GM21528 (cell line): Measurements from ENCODE around the gene FAM3B.
"Not testable (repeated sequence)": the region's sequence is repeated elsewhere in the genome, so short reads cannot be mapped to it uniquely, and the experiment has no call there.

Source experiments
- ATAC-seq: cut with Tn5 transposase; IDR thresholded peaks from one replicate; pipeline ENCODE4 v1.9.1; 2021; ENCODE audit warnings: mild to moderate bottlenecking, moderate library complexity; ENCODE audit not compliant: unreplicated experiment, low FRiP score

Gene FAM3B

DNA sequence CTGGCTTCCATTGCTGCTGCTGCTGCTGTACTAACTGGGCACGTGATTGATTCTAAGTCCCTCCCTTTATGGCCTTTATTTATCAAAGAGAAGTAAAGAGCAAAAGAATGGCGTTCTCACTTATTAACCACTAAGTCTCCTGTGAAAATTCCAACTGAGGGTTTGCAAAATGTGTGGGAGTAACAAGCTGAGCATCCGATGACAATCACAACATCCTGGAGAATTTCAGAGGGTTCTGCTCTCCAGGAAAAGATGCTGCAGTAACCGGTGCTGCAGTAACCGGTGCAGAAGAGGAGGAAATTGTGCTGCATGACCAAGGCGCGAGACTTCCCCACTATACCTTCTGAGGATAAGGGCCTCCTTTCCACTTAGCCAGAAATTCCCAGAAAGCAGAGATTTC, 32.5 kb downstream of the FAM3B start:
- no peak for ATAC-seq

DNA sequence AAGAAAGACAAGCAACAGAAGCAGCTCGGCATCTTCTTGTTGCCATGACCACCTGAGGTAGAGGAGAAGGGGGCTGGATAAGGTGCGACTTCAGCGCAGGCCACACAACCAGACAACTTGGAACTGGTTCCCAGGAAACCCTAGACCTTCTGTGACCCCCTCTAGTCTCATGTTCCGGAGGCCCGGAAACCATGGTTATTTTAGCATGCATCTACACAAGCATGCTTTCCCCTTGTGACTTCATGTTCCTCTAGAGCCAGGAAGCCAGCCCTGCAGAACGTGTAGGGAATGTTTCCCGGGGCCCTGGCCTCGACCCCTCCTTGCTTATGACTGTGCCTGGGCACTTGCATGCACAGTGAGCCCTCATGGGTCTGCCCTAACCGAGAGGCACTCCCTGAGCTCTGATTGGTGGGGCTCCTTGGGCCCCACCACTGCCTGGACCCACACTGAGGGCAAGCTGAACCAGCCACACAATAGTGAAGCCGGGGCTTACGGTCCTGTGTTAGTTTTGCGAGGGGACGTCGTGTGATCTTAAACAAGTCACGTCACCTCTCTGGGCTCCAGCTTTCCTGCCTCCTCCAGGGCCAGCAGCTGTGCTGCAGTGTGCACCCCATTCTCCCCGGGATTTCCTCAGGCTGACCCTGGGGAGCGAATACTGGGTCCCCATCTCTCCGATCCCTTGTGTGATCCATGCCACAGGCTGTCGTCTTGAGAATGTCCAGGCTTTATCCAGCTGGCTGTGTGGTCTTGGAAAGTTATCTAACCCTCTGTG, 33.2 kb downstream of the FAM3B start:
- ATAC-seq, result no peak

DNA sequence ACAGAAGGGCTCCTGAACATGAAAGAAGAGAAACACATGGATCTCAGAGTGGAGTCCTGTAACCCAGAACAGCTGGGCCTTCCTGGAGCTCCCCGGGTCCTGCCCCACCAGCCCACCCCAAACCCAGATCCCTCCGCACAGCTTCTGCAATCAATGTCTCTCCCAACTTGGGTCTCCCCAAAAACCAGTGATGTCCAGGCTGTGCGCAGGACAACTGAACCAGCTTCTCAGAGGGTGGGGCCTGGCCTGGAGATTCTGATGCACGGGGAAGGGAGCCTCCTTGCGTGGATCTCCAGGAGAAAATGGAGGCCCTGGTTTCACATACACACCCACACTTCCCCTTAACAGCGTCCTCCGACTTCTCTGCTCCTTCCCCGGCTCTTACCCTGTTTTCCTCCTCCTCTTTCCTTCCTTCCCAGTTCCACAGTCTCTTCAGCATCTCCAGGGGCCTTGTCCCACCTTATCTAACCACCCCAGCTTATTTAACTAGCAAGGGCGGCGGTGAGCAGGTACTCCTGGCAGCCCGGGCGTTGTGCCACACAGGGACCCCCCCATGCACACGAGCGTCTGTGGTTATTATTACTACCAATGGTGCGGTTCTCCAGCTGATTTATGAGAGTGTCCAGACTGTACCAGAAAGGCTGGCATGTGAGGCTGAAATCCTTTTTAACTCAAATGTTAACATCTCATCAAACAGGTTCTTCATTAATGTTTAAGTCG, 34.0 kb downstream of the FAM3B start:
- no peak for ATAC-seq

DNA sequence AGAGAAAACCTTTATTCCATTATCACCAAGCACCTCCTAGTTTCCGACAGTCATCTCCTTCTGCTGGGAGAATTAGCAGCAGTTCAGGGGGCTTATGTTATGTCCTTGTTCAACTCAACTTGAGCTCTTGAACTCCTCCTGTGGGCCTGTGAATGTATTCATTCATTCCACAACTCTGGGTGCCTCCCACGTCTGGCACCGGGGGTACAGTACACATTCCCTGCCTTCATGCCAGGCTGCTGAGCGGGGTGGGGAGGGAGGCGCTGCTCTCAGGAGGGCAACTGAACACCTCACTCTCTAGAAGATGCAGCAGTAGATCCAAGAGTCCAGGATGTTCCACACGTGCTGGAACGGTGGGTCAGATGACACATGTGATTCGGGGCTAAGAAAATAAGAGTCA, 40.9 kb downstream of the FAM3B start:
- no peak for ATAC-seq

DNA sequence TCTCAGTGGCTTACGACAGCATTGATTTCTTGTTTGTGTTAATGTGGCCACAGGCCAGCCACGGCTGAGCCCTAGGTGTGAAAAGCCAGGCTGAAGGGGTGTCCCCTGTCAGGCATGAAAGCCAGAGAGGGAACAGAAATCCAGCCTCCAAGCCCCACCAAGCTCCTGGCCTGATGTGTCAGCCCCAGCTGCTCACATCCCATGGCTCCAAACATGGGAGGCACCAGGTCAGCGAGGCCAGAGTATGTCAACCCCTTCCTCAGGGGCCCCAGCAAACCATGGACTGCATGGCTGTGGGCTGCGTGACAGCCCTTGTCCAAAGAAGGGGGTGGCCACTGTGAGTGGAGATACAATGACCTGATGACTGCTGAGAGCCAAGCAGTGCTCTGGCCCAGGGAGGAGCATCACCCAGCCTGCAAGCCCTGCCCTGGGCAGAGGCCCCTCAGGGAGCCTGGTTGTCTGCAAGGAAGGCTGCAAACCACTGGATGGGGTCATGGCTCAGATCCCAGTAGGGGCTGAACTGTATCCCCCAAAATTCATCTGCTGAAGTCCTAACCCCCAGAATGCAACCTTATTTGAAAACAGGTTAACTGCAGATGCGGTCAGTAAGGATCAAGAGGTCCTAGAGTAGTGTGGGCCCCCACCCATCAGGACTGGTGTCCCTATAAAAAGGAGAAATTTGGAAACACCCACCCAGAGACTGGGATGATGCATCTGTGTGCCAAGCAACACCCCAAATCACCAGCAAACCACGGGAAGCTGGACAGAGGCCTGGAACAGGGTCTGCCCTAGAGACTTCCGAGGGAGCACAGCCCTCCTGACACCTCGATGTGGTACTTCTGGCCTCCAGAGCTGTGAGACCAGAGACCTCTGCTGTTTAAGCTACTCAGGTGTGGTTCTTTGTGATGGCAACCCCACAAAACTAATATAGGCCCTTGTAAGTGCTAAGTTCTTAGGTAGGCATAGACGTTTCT, 41.9 kb downstream of the FAM3B start:
- no peak for ATAC-seq

DNA sequence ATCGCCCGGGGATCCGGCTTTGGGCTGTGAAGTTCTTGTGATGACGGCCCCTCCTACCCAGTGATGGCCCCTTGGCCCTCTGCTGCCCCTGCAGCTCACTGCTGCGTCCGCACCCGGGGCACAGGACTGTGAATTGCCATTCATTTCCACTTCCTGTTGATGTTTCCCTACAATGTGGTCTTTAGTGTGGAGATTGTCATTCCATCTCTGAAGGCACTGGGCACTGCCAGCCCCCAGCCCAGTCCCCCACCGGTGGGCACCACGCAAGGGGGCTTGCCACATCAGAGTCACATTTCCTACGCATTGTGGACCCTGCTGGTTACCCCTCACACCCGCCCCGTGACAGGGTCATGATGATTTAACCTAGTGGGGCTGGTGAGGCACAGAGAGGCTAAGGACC, 42.7 kb downstream of the FAM3B start:
- no peak for ATAC-seq

DNA sequence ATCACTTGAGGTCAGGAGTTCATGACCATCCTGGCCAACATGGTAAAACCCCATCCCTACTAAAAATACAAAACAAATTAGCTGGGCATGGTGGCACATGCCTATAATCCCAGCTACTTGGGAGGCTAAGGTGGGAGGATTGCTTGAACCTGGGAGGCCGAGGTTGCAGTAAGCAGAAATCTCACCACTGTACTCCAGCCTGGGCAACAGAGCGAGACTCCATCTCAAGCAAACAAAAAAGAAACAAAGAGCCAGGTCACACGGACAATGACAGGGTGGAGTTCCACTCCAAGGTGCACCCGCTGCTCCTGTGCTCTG, 43.1 kb downstream of the FAM3B start:
- ATAC-seq, result not testable (repeated sequence)

DNA sequence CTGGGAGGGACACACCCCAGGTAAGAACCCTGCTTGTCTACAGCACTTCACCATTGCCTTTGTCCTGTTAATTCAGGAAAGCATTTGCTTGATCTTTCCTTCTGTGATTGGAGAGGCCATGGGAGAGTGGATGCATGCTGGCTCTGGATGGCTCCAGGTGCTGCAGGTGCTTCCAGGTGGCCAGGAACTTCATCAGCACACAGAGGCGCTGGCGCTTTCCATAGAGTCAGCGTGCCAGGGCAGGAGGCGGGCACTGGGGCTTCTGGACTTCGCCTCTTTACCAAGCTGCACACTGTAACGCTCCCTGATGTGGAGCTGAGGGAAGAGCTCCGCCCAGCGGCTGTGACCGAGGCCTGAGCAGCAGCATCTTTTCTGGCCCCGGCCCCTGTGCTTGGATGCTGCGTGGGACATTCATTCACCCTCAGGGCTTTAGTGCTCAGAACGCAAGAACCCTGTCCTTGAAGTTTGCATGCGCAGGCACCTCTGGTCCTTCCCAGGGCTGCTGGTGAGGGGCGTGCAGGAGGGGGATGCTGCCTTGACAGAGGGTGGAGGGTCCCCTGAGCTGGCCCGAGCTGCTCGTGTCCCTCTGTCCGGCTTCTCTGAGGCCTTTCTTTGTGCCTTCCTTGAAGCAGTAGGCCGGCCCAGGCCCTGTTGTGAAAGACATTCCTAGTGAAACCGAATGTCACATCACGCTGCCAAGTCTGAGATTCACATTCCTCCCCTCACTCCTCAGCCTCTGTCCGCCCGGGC, 43.6 kb downstream of the FAM3B start:
- no peak for ATAC-seq

DNA sequence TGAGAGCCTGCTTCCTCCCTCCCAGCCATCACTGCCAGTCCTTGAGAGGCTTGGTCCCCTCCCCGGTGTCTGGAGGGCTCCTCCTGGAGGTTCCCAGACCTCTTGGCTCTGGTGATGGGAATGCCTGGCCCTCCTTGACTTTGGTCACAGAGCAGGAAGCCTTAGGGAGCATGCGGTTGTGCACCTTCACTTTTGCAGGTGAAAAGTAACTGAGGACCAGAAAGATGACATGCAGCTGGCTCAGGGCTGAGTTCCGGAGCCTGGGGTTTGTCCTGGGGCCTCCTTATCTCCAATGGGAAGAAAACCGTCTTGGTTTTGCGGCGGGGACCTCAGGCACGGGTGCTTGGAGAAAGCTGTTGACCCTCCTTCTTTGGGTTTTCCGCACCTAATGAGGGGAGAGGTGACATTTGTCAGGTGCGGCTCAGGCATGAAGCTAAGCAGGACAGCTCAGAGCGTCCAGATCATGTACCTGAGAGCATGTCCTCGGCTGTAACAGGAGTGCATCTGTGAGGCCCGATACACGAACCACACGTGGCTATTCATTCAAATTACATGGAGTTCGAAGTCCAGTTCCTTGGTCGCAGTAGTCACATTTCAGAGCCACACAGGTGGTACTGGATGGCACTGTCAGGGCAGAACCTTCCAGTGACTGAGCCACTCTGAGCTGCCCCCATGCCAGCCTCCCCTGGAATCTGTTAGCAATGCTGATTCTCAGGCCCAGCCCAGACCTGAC, 44.6 kb downstream of the FAM3B start:
- no peak for ATAC-seq

DNA sequence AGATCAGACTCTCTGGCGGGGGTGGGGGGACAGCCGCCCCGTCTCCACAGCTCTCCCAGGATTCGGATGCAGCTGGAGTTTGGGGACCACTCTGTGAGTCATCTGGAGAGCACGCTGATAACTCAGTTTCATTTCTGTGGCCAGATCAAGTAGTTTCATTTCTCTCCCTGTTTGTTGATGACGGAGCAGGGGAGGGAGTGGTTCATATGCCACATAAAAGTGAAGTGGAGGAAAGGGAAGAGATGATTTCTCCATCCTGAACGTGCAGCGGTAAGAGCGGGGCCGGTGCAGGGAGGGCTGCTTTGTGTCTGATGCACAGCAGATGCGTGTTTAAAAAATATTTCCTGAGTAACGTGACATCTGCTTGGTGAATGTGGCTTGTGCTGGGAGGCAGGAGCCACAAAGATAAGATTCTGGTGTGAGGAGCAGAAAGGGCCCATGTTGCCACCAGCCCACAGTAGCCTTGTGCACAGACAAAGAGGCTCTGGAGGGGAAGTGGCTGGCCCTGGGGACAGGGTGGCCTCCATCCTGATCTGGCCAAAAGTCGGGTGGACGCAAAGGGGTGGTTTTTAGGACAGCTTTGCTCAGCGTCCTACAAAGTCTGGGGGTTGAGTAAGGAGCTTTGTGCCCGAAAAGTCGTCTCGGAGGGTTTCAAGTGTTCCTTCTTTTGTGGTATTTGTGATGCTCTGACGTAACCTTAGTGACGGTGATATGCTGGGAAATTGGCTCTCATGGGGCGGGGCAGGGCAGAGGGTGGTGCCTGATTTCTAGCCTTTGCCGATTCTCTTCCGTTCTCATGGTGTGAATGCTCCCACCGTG, 45.4 kb downstream of the FAM3B start, which contains the start of gene MX2:
Gene MX2 (plus strand): TSS at position 242 of the 819 bp plus-strand sequence. CDS start 14,880 bp downstream, outside the sequence.
- peak; percentile 64 for ATAC-seq

DNA sequence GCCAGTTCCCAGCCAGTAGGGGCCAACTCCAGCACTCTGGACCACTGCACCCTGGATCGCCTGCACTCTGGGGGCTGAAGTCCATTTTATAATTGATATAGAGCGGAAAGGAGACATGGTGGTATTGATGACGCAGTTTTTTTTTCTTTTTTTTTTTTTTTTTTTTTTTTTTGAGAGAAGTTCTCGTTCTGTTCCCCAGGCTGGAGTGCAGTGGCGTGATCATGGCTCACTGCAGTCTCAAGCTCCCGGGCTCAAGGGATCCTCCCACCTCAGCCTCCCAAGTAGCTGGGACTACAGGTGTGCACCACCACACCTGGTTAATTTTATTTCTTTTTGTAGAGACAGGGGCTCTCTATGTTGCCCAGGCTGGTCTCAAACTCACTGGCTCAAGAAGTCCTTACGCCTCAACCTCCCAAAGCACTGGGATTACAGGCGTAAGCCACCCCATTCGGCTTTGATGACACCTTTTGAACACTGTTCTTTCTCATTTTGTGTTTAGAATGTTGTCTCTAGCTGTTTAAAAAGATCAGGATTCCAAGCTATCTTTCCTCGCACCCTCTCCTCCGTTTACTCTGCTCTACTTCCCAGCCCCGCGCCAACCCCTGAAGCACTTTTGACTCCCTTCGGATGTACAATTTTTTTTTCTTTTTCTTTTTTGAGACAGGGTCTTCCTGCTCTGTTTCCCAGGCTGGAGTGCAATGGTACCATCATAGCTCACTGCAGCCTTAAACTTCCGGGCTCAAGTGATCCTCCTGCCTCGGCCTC, 46.2 kb downstream of the FAM3B start:
- no peak for ATAC-seq

DNA sequence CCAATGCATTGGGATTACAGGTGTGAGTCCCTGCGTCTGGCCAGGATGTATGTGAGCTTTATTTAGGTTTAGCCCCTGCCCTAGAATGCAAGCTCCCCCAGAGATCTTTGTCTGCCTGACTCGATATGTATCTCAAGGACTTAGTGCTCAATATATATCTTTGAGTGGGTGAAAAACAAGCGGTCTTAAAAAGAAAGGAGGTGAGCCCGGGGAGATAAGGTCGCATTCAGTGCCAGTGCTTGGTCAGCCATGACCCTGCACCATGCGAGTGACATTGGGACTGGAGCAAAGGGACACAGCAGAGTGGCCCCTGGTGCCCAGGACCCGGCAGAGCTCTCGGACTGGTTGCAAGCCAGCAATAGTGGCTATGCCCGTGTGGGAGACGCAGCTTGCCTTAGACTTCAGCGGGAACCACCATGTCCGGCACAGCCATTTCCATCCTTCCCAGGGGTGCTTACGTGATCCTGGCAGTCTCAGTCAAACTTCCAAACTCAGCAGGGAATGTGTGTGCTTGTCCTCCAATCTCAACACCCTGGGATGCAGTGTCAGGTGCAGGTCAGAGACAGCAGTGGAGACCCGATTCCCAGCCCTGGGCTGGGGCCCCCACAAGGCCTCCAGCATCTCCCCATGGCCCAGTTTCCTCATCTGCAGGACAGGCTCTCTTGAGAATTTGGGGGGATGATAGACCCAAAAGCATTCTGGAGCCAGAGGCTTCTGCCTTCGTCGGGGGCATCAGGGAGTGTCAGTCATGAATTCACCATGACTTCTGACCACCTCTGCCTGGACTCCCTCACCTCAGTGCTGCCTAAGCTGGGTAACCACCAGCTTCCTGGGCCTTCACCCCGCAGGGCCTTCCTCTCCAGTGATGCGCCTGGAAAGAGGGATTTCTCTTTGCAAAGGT, 47.0 kb downstream of the FAM3B start:
- ATAC-seq, result no peak

DNA sequence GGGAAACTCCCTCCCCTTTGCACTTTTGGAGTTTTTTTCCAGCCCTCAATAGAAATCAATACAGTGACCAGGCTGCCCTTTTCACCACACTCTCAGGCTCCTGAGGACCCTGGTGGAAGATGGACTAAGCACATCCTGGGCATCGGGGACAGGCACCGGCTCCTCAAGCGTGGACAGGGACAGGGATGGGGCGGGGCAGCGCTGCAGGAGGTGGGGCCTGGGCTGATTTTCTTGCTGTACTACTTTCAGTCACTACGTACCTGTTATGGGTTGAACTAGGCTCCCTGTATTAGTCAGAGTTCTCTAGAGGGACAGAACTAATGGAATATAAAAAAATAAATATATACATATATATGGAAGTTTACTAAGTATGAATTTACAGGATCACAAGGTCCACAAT, 47.7 kb downstream of the FAM3B start:
- no peak for ATAC-seq

DNA sequence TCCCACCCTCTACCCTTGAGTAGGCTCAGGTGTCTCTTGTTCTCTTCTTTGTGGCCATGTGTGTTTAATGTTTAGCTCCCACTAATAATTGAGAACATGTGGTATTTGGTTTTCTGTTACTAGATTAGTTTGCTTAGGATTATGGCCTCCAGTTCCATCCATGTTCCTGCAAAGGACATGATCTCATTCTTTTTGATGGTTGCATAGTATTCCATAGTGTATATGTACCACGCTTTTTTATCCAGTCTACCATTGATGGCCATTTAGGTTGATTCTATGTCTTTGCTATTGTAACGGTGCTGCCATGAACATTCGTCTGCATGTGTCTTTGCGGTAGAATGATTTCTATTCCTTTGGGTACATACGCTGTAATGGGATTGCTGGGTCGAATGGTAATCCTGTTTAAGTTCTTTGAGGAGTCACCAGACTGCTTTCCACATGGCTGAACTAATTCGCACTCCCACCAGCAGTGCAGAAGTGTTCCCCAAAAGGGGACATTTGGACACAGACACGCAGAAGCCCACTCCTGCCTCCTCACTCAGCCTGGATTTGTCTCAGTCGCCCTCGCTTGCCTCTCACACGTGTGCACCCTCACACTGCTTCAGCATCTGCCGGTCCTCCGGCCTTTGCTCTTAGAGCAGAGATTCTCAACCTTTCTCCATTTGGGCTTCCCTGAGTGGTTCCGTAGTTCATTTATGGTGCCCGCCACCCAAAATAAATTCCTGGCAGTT, 48.9 kb downstream of the FAM3B start:
- ATAC-seq, result no peak

DNA sequence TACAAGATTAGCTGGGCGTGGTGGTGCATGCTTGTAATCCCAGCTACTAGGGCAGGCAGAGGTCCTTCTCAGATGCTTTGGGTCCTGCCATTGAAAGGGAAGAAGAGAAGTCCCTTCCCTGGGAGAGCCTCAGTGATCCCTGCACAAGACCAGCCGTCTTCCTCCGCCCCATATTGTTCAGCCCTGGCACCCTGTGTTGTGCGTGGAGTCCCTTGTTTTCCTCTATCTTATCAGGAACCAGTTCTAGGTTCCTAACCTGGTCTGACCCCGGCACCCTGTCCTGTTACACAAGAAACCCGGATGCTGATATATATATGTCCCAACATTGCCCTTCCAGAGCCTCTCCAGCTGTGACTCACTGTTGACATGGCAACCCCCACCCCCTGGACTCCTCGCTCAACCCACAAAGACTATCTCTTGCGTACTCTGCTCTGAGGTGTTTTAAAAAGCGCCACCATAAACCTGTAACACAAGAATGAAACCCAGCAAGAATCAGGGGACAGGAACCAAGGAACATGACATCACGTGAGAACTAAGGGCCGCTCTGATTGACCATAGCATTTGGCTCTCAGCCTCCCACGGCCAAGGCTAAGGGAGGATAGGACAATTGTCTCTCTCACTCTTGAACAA, 50.0 kb downstream of the FAM3B start:
- ATAC-seq, result no peak
